NCI-H526 treated with DMSO at 0.1 percent for 48 hours (cell line): ENCODE data around the gene BMP6.
"Not testable (repeated sequence)": the region's sequence is repeated elsewhere in the genome, so short reads cannot be mapped to it uniquely, and the experiment has no call there.

Experiments
- DNase-seq: peaks from one replicate; lab custom pipeline; 2025; lab: John Stamatoyannopoulos, UW

Gene BMP6

DNA sequence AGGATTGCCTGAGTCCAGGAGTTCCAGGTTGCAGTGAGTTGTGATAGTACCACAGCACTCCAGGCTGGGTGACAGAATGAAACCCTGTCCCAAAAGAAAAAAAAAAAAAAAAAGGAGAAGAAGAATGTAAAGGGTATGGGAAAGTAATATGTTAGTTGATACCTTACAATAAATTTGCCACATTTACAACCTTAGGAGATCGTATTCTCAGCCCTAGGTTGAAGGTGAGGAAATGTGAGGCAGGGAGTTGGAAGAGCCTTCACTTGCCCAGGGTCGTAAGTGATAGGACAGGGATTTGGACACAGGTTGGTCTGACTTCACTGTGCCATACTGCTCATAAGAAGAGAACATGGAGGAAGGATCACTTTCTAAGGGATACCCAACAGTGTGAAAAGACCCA, 68.6 kb downstream of the BMP6 start:
- DNase-seq, result no peak

DNA sequence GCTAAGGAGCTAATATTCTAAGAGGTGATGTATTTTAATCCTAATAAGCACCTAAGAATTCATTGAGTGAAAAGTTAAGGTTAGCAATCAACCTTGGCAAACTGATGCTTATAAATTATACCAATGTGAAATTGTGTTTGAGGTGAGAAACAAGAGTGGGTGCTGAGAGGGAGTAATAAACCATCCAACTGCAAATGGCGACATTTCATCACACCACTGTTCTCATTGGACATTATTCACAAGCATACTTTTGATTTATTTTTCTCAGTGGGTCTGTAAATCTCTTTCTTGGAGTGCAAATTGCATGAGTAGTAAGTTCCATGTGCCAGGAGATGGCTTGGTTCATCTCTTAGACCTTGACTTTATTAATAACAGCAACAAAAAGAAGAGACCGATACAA, 71.5 kb downstream of the BMP6 start:
- no peak for DNase-seq

GRCh38 chr6:7798751-7799150, 72.9 kb downstream of the BMP6 start:
- no peak for DNase-seq

- DNase-seq, result no peak
These were observed 76.8 kb downstream of the BMP6 start for GRCh38 chr6:7802662-7803061.

- no peak for DNase-seq
These were observed 77.3 kb downstream of the BMP6 start for GRCh38 chr6:7803214-7803613.

GRCh38 chr6:7805078-7805849, 79.4 kb downstream of the BMP6 start:
- DNase-seq, result no peak

DNA sequence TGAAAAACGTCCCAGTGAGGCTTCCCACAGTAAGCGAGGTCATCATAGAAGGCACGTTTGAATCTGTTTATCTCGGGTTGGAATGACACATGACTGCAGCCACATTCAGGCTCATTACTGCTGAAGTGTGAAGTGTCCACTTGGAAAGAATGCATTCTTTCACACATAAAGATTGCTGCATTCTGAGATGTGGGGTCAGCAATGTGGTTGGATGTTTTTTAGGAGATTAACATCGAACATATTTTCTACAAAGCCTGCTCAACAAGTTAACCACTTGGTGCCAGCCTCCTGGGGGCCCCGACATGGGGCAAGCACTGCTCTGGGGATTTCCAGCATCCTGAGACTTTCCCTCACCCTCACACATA, 79.9 kb downstream of the BMP6 start:
- DNase-seq, result no peak

GRCh38 chr6:7806711-7807110, 80.8 kb downstream of the BMP6 start:
- DNase-seq, result no peak

DNA sequence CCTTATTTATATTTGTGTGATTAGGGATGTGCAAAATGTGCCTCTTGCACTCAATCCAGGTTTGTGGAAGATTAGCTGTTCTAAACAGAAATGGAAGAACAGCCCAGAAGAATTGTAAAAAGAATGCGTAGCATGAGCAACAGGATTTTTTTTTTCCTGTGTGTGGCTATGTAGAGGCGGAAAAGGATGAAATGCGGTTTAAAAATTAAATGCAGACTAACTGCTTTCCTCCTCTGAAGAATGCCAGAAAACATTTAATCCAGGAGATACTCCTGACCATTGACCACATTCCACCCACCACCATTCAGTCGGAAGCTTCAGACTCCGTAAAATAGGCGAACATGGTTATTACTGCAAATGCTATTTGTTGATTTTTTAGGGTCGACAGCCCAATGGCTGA, 83.4 kb downstream of the BMP6 start:
- no peak for DNase-seq

GRCh38 chr6:7811441-7811840, 85.5 kb downstream of the BMP6 start:
- no peak for DNase-seq

- no peak for DNase-seq
These were observed 86.7 kb downstream of the BMP6 start for GRCh38 chr6:7812623-7813022.

DNA sequence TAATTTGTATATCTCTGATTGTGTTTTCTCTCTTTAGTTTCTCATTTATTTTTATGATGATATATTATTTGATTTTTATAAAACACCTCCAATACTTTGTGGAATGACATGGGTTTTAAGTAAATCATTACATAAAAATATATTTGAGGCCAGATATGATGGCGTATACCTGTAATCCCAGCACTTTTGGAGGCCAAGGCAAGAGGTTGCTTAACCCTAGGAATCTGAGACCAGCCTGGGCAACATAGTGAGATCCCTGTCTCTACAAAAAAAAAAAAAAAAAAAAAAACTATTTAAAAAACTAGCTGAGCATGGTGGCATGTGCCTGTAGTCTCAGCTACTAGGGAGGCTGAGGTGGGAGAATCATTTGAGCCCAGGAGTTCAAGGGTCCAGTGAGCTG, 87.3 kb downstream of the BMP6 start:
- no peak for DNase-seq

GRCh38 chr6:7813704-7814103, 87.8 kb downstream of the BMP6 start:
- DNase-seq, result no peak

DNA sequence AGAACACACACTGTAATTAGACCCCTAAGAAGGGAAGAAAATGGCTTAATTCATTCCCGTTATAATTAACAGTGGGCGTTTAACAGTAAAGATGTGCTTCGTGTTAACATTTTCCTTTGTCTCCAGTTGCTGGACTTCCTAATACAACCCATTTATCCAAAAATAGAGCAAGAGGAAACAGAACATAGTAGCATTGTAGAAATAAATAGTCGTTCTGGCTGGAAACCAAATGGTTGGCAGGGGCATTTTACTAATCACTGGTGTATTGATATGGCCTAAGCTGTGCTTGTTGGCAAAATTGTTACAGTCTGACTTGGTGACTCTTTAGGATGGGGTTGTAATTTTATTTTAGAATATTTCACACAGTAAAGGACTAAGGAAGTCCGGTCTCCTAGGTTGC, 89.8 kb downstream of the BMP6 start:
- no peak for DNase-seq

DNA sequence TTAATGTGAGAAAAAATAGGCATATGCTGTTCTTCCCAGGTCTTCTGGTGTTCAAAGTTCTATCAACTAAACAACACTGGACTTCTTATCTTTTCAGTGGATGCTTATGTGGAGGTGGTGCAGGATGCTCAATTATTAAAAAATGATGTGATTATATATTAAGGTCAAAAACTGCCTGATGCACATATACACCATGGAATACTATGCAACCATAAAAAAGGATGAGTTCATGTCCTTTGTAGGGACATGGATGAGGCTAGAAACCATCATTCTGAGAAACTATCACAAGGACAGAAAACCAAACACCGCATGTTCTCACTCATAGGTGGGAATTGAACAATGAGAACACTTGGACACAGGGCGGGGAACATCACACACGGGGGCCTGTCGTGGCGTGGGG, 91.3 kb downstream of the BMP6 start:
- not testable (repeated sequence) for DNase-seq

GRCh38 chr6:7818257-7819214, 92.6 kb downstream of the BMP6 start:
- DNase-seq, result no peak

DNA sequence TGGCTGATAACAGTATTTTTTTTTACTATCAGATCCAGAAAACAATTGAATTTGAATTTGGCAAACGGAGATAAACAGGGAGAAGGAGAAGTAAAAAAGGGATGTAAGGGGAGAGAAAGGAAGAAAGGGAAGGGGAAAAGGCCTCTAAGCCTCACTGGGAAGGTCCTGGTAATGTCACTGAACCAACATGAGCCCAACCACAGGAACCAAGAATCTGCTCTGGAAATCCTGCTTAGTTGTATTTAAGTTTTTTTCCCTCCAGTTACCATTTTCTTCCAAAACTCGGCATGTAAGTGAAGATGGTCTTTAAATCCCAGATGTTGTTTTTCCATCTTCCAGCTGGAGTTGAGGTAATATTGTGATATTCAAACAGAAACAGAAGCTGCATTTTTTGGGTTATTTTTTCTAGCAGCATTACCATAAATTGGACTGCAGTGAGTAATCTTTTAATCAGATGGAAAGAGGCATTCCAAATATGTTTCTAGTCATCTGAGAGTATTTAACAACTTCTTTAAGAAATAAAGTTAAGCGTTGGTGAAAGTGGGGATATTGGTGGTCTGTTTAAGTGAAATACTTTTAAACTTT, 93.6 kb downstream of the BMP6 start:
- no peak for DNase-seq

- no peak for DNase-seq
These were observed 94.5 kb downstream of the BMP6 start for GRCh38 chr6:7820288-7820835.

- DNase-seq, result no peak
These were observed 95.5 kb downstream of the BMP6 start for GRCh38 chr6:7821426-7821825.

DNA sequence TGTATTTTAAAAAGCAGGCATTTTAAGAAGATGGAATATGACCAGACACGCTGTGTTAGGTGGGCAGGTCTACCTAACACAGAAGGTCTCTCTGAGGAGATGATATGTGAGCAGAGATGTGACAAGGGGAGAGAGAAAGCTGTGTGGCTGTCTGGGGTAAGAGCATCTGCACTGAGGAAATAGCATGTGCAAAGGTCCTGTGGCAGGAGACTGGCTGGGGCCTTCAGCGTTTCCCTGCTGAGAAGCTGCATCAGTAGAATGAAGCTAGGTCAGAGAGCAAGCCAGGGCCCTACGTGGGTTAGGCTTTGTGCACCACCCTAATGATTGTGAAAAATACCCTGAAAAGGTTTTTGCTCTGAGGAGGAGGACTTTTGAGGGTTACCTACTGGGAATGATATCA, 97.7 kb downstream of the BMP6 start:
- DNase-seq, result no peak

DNA sequence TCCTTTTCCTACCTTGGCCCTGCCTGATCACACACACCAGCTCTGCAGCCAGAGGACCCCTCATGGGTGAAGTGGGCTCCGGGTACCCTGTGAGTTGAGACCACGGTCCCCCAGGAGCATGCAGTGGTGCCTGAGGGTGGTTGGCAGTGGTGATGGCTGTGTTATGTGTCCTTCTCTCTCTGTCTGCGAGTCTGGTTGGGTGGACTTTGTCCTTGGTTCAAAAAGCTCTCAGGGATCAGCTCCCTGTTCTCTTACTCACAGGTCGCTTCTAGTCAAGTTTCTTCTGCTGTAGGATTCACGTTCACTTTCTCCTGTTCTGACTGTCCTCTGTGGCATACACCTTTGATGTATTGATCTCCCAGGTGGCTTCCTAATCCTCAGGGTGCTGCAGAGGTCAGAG, 100.1 kb downstream of the BMP6 start:
- DNase-seq, result no peak

- no peak for DNase-seq
These were observed 101.2 kb downstream of the BMP6 start for GRCh38 chr6:7827142-7827541.

- DNase-seq, result no peak
These were observed 102.2 kb downstream of the BMP6 start for GRCh38 chr6:7828124-7828523.
